Esophagus muscularis mucosa (tissue), 4 donors: ENCODE data around the gene CDH22.

Experiments
- EP300 ChIP-seq: sonication (generic); formaldehyde crosslinking; IDR thresholded peaks from one replicate; pipeline ENCODE4 v1.6.1; 2017; ENCODE audit warnings: antibody characterized with exemption
- POLR2A ChIP-seq: fragments of 450-650 bp; IDR thresholded peaks from one replicate; pipeline ENCODE4 v1.6.1; 2017; ENCODE audit warnings: antibody characterized with exemption, moderate library complexity, mild to moderate bottlenecking, low read depth
- TF ChIP-seq, protein P1 (sequence below), 3 experiments: fragments of 200-600 bp in 2 of 3; fragments of 450-650 bp in 1 of 3; sonication (generic) in 2 of 3; IDR thresholded peaks; one replicate each; pipeline ENCODE4 v1.5.1; 2017 to 2019; ENCODE audit warnings: antibody characterized with exemption in 3 of 3, mild to moderate bottlenecking in 2 of 3, moderate library complexity in 1 of 3

- TF ChIP-seq POLR2A (no peak), EP300 (no peak)
- TF ChIP-seq, protein P1, sequence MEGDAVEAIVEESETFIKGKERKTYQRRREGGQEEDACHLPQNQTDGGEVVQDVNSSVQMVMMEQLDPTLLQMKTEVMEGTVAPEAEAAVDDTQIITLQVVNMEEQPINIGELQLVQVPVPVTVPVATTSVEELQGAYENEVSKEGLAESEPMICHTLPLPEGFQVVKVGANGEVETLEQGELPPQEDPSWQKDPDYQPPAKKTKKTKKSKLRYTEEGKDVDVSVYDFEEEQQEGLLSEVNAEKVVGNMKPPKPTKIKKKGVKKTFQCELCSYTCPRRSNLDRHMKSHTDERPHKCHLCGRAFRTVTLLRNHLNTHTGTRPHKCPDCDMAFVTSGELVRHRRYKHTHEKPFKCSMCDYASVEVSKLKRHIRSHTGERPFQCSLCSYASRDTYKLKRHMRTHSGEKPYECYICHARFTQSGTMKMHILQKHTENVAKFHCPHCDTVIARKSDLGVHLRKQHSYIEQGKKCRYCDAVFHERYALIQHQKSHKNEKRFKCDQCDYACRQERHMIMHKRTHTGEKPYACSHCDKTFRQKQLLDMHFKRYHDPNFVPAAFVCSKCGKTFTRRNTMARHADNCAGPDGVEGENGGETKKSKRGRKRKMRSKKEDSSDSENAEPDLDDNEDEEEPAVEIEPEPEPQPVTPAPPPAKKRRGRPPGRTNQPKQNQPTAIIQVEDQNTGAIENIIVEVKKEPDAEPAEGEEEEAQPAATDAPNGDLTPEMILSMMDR (IDR thresholded peaks at IDR 0.05): no peak
Observed at GRCh38 chr20:46133886-46134654, 174.2 kb downstream of the CDH22 start.
